Vagina (tissue), 2 donors: ENCODE measurements around the gene RGS17.

Experiments
- POLR2A ChIP-seq, 2 donors: fragments of 450-650 bp; IDR thresholded peaks; one replicate each; pipeline ENCODE4 v1.6.1; 2017; ENCODE audit warnings: antibody characterized with exemption in 2 of 2, mild to moderate bottlenecking in 2 of 2, moderate library complexity in 2 of 2
- POLR2AphosphoS5 ChIP-seq, 2 donors: sonication (generic); formaldehyde crosslinking; IDR thresholded peaks; one replicate each; pipeline ENCODE4 v1.9.0; 2017; ENCODE audit warnings: antibody characterized with exemption in 2 of 2, mild to moderate bottlenecking in 2 of 2, low read depth in 1 of 2; ENCODE audit not compliant: insufficient read depth in 1 of 2
- TF ChIP-seq, protein P1 (sequence below), 3 experiments: fragments of 450-650 bp in 2 of 3; fragments of 200-600 bp in 1 of 3; sonication (generic) in 1 of 3; IDR thresholded peaks; one replicate each; pipeline ENCODE4 v1.5.1; 2017 to 2019; ENCODE audit warnings: antibody characterized with exemption in 3 of 3, mild to moderate bottlenecking in 2 of 3, moderate library complexity in 2 of 3

GRCh38 chr6:152986978-152987377 lies 144.1 kb downstream of the RGS17 start:
- TF ChIP-seq, protein P1, sequence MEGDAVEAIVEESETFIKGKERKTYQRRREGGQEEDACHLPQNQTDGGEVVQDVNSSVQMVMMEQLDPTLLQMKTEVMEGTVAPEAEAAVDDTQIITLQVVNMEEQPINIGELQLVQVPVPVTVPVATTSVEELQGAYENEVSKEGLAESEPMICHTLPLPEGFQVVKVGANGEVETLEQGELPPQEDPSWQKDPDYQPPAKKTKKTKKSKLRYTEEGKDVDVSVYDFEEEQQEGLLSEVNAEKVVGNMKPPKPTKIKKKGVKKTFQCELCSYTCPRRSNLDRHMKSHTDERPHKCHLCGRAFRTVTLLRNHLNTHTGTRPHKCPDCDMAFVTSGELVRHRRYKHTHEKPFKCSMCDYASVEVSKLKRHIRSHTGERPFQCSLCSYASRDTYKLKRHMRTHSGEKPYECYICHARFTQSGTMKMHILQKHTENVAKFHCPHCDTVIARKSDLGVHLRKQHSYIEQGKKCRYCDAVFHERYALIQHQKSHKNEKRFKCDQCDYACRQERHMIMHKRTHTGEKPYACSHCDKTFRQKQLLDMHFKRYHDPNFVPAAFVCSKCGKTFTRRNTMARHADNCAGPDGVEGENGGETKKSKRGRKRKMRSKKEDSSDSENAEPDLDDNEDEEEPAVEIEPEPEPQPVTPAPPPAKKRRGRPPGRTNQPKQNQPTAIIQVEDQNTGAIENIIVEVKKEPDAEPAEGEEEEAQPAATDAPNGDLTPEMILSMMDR (IDR thresholded peaks at IDR 0.05) = no peak
- no peak for TF ChIP-seq POLR2A (IDR thresholded peaks at IDR 0.05)
- TF ChIP-seq POLR2AphosphoS5 (IDR thresholded peaks at IDR 0.05; ENCODE audit: insufficient read depth in 1 of 2, low read depth in 1 of 2) = no peak
